ENCODE results near the gene HHAT.

Gene HHAT

DNA sequence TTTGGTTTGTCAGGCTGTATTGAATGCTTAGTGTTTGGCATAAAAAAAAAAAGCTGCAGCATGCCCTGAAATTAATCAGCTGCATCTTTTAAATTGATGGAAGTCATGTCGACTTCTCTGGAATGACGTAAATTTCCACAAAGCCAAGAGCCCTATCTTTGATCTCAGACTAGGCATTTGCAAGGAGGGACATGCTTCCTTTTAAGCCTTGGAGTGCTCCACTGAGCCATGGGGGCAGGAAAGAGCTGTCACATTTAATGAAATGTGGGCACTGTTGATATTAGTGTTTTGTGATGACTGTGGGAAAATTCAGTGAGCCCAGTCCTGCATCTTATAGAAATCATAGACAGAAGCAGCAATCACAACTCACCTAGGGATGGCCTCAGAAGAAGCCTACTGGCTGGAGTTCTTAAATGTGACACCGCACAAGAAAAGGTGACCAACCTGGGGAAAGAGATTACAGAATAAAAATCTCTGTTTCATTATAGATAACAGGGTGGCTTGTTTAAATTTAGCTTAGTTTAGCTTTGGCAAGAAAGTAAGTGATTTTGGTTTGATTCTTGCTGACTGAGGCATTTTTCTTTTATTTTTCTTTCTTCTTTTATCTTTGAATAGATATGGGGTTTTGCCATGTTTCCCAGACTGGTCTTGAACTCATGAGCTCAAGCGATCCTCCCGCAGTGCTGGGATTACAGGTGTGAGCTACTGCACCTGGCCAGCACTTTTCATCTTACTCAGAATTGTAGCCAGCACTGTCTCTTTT, 188.2 kb downstream of the HHAT start:
- DNase-seq (ENCODE audit: low read depth), result no peak
- H3K4me3 ChIP-seq (ENCODE audit: control insufficient read depth, low read depth, low read length), result no peak overlapping the region
- TF ChIP-seq, protein P1, sequence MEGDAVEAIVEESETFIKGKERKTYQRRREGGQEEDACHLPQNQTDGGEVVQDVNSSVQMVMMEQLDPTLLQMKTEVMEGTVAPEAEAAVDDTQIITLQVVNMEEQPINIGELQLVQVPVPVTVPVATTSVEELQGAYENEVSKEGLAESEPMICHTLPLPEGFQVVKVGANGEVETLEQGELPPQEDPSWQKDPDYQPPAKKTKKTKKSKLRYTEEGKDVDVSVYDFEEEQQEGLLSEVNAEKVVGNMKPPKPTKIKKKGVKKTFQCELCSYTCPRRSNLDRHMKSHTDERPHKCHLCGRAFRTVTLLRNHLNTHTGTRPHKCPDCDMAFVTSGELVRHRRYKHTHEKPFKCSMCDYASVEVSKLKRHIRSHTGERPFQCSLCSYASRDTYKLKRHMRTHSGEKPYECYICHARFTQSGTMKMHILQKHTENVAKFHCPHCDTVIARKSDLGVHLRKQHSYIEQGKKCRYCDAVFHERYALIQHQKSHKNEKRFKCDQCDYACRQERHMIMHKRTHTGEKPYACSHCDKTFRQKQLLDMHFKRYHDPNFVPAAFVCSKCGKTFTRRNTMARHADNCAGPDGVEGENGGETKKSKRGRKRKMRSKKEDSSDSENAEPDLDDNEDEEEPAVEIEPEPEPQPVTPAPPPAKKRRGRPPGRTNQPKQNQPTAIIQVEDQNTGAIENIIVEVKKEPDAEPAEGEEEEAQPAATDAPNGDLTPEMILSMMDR (IDR thresholded peaks at IDR 0.05; ENCODE audit: control insufficient read depth, insufficient read depth, low read depth, low read length, missing control alignments), result no peak

DNA sequence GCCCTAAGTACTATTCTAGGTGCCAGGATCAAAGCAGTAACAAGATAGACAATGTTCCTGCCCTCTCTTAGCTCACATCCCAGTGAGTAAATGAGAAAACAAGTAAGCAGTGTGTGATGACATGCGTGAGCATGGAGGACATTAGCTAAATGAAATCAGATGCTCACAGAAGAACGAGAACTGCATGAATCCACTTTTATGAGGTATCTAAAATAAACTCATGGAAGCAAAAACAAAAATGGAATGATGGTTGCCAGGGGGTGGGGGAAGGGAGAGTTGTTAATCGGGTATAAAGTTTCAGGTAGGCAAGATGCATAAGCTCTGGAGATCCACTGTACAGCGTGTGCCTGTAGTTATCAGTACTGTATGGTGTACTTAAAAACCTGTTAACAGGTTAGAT, 195.1 kb downstream of the HHAT start:
- TF ChIP-seq, protein P1 (IDR thresholded peaks at IDR 0.05; ENCODE audit: control insufficient read depth, insufficient read depth, low read depth, low read length, missing control alignments), result no peak
- H3K4me3 ChIP-seq (ENCODE audit: control insufficient read depth, low read depth, low read length), result no peak overlapping the region
- peak; percentile 11 for DNase-seq (ENCODE audit: low read depth)

DNA sequence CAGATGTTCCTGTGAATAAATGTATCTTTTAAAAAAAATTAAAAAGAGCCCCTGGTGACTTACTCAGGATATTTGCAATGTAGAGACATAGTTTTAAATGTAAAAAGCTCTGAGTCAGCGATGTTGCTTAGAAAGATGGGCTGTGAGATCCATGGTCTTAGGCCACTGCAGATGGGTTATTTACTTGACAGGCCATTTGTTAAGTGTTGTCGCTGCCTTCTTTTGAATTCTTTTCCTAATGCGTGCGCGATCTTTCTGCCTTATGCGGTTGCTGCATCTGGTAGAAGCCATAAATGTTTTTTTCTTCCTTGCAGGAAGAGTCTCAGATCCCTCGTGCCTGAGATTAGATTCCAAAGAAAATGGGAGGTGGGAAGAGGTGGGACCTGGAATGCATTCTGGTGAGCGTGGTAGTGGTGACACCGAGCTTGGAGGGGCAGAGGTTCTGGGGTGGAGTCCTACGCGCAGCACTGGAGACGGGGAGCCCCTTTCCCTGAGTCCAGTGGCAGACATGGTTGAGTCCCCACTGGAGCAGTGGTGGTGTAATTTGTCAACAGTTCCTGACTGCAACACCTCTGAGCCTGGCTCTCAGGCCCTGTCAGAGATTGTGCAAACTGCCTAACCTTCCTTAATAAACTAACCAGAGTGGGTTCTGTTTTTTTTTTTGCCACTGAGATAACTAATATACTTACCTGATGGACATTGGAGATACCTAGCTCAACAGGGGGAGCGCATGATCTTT, 197.2 kb downstream of the HHAT start:
- no peak overlapping the region for H3K4me3 ChIP-seq (ENCODE audit: control insufficient read depth, low read depth, low read length)
- no peak for DNase-seq (ENCODE audit: low read depth)
- TF ChIP-seq, protein P1 (IDR thresholded peaks at IDR 0.05; ENCODE audit: control insufficient read depth, insufficient read depth, low read depth, low read length, missing control alignments), result no peak

DNA sequence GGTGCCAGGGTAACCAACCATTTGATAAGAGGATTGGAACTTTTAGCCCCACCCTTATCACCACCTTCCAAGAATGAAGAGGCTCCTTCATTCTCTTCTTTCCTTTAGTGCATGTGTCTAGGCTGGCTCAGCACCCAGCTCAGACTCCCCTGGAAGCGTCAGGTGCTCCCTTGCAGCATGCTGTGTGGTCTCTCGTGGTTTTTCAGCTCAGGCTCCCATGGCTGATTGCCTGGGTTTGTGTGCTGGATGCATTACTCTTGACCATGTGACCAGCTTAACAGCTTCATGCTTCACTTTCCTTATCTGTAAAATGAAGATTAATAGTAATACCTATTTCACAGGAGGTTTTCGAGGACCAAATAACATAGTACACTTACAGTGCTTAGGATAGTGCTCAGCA, 198.4 kb downstream of the HHAT start:
- no peak for DNase-seq (ENCODE audit: low read depth)
- TF ChIP-seq, protein P1 (IDR thresholded peaks at IDR 0.05; ENCODE audit: control insufficient read depth, insufficient read depth, low read depth, low read length, missing control alignments), result no peak
- H3K4me3 ChIP-seq (ENCODE audit: control insufficient read depth, low read depth, low read length), result no peak overlapping the region

DNA sequence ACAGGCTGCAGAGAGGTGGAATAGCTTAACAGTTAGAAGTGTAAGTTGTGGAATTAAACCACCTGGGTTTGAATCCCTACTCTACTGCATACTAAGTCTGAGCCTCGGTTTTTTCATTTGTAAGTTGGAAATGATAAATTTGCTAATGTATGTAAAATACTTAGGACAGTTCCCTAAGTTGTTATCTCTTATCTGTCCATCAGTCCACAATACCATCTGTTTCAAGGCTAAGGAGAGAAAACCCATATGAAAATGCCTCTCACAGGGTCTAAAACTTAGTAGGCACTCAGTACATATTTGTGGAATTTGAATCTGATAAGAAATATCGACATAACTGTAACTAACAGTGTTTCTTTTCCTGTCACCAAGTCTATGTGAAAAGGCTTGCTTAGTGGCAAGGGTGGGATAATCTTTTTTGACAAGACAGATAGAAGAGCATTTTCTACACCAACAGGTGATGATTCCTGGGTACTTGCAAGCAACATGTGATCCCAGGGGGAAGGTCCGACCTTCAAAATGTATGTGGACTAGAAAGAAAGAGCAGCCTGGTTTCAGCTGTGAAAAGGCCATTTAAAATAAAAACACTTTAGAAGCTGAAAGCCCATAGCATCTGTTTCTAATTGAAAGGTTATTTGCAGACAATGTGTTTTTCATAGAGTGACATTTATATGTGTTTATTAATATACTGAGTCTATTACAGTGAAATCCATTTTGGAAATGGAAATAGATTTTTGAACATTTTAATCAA, 202.9 kb downstream of the HHAT start:
- DNase-seq (ENCODE audit: low read depth), result no peak
- TF ChIP-seq, protein P1 (IDR thresholded peaks at IDR 0.05; ENCODE audit: control insufficient read depth, insufficient read depth, low read depth, low read length, missing control alignments), result no peak

DNA sequence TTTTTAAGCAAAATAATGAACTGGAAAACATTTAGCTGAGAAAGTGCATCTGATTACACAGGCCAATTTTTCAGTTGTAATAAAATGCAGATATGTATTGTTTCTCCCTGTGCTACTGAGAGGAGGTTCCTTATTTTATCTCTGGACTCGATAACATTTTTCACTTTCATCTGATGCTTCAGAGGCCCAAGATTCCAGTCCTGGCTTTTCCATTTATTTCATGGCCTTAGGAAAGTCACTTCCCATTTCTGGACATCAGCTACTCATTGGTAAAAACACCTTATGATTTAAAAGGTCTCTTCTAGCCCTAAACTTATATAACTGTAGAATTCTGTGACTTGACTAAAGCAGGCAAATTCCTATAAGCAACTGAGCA, 203.5 kb downstream of the HHAT start:
- TF ChIP-seq, protein P1 (IDR thresholded peaks at IDR 0.05; ENCODE audit: control insufficient read depth, insufficient read depth, low read depth, low read length, missing control alignments), result no peak
- no peak overlapping the region for H3K4me3 ChIP-seq (ENCODE audit: control insufficient read depth, low read depth, low read length)
- DNase-seq (ENCODE audit: low read depth), result no peak

More for the DNA sequence above, 202.9 kb downstream of the HHAT start:
- no peak overlapping the region for H3K4me3 ChIP-seq (ENCODE audit: control insufficient read depth, low read depth, low read length)

All from AG09309 (cell line).